ENCODE results near the gene HTR6.

HTR6 gene

GRCh38 chr1:19622204-19622603 lies 42.5 kb upstream of the HTR6 start:
- Histone ChIP-seq H3K4me2 (ENCODE audit: low read length) (no peak overlapping the region), H3K27ac (ENCODE audit: low read length) (no peak overlapping the region), H3K9me3 (ENCODE audit: insufficient read depth, low read length) (no peaks in the 10 kb centered on the region), H3K9ac (ENCODE audit: low read length) (no peak overlapping the region), H3K36me3 (replicated peaks; ENCODE audit: low read depth, low read length) (peaks cover 9% of the 10 kb centered on the region), H3K27me3 (ENCODE audit: low read depth, low read length) (no peaks in the 10 kb centered on the region), H2AFZ (ENCODE audit: low read depth, low read length) (no peak overlapping the region), H3K4me3 (ENCODE audit: low read length) (no peak overlapping the region), H3K4me1 (ENCODE audit: low read length) (no peaks in the 10 kb centered on the region), H3K79me2 (ENCODE audit: low read length) (peaks cover 29% of the 10 kb centered on the region), H4K20me1 (ENCODE audit: insufficient read depth, low read length) (peaks cover 4% of the 10 kb centered on the region; the same call in 1 of the 2 replicates)
- TF ChIP-seq EZH2phosphoT487 (IDR thresholded peaks at IDR 0.05; ENCODE audit: low read depth): no peak
- no peak for TF ChIP-seq CTCF (IDR thresholded peaks at IDR 0.05; ENCODE audit: low read depth, low read length)

GRCh38 chr1:19623523-19623922 lies 41.2 kb upstream of the HTR6 start:
- Histone ChIP-seq H3K27me3 (ENCODE audit: low read depth, low read length) (no peaks in the 10 kb centered on the region), H3K4me1 (ENCODE audit: low read length) (no peaks in the 10 kb centered on the region), H3K27ac (ENCODE audit: low read length) (no peak overlapping the region), H3K79me2 (ENCODE audit: low read length) (peaks cover 24% of the 10 kb centered on the region), H3K9me3 (ENCODE audit: insufficient read depth, low read length) (no peaks in the 10 kb centered on the region), H3K4me2 (ENCODE audit: low read length) (no peak overlapping the region), H4K20me1 (ENCODE audit: insufficient read depth, low read length) (peaks cover 4% of the 10 kb centered on the region; the same call in 1 of the 2 replicates), H2AFZ (ENCODE audit: low read depth, low read length) (no peak overlapping the region), H3K9ac (ENCODE audit: low read length) (no peak overlapping the region), H3K36me3 (replicated peaks; ENCODE audit: low read depth, low read length) (peaks cover 11% of the 10 kb centered on the region), H3K4me3 (ENCODE audit: low read length) (no peak overlapping the region)
- no peak for TF ChIP-seq EZH2phosphoT487 (IDR thresholded peaks at IDR 0.05; ENCODE audit: low read depth)
- no peak for TF ChIP-seq CTCF (IDR thresholded peaks at IDR 0.05; ENCODE audit: low read depth, low read length)

- H3K27me3 ChIP-seq (ENCODE audit: low read depth, low read length): no peaks in the 10 kb centered on the region
- H3K4me3 ChIP-seq (ENCODE audit: low read length): no peak overlapping the region
- no peak overlapping the region for H3K4me2 ChIP-seq (ENCODE audit: low read length)
- H3K9ac ChIP-seq (ENCODE audit: low read length): no peak overlapping the region
- peaks cover 9% of the 10 kb centered on the region for H3K79me2 ChIP-seq (ENCODE audit: low read length)
- H4K20me1 ChIP-seq (ENCODE audit: insufficient read depth, low read length): no peaks in the 10 kb centered on the region
- TF ChIP-seq CTCF (IDR thresholded peaks at IDR 0.05; ENCODE audit: low read depth, low read length): no peak
- TF ChIP-seq EZH2phosphoT487 (IDR thresholded peaks at IDR 0.05; ENCODE audit: low read depth): no peak
- H3K9me3 ChIP-seq (ENCODE audit: insufficient read depth, low read length): no peaks in the 10 kb centered on the region
- H2AFZ ChIP-seq (ENCODE audit: low read depth, low read length): no peak overlapping the region
- peaks cover 11% of the 10 kb centered on the region for H3K36me3 ChIP-seq (replicated peaks; ENCODE audit: low read depth, low read length)
- H3K27ac ChIP-seq (ENCODE audit: low read length): no peak overlapping the region
- no peaks in the 10 kb centered on the region for H3K4me1 ChIP-seq (ENCODE audit: low read length)
Observed at GRCh38 chr1:19625291-19625937, 39.3 kb upstream of the HTR6 start.

GRCh38 chr1:19628879-19629278 lies 35.8 kb upstream of the HTR6 start:
- Histone ChIP-seq H3K9me3 (ENCODE audit: insufficient read depth, low read length) (no peaks in the 10 kb centered on the region), H3K27me3 (ENCODE audit: low read depth, low read length) (no peaks in the 10 kb centered on the region), H2AFZ (ENCODE audit: low read depth, low read length) (no peak overlapping the region), H3K4me3 (ENCODE audit: low read length) (no peak overlapping the region), H4K20me1 (ENCODE audit: insufficient read depth, low read length) (no peaks in the 10 kb centered on the region), H3K9ac (ENCODE audit: low read length) (no peak overlapping the region), H3K36me3 (replicated peaks; ENCODE audit: low read depth, low read length) (peaks cover 11% of the 10 kb centered on the region), H3K4me2 (ENCODE audit: low read length) (no peak overlapping the region), H3K4me1 (ENCODE audit: low read length) (no peaks in the 10 kb centered on the region), H3K79me2 (ENCODE audit: low read length) (no peaks in the 10 kb centered on the region), H3K27ac (ENCODE audit: low read length) (no peak overlapping the region)
- no peak for TF ChIP-seq EZH2phosphoT487 (IDR thresholded peaks at IDR 0.05; ENCODE audit: low read depth)
- TF ChIP-seq CTCF (IDR thresholded peaks at IDR 0.05; ENCODE audit: low read depth, low read length): no peak

All from OCI-LY3 (cell line).